Stimulated activated CD8-positive, alpha-beta memory T cell treated with anti-CD3 and anti-CD28 coated beads, Interleukin-2, amount 100 ng/mL, for 48 hours (primary cell): ENCODE results near the gene FFAR3.

Experiments
- DNase-seq, 2 donors: peaks; one replicate each; pipeline ENCODE4 v3.0.0-alpha.2; 2020; ENCODE audit warnings: low read depth in 2 of 2

Gene FFAR3

GRCh38 chr19:35331551-35332214 is 26.6 kb upstream of the FFAR3 start:
- DNase-seq: no peak

- DNase-seq: no peak
Measured at GRCh38 chr19:35332817-35333216, 25.4 kb upstream of the FFAR3 start.

DNA sequence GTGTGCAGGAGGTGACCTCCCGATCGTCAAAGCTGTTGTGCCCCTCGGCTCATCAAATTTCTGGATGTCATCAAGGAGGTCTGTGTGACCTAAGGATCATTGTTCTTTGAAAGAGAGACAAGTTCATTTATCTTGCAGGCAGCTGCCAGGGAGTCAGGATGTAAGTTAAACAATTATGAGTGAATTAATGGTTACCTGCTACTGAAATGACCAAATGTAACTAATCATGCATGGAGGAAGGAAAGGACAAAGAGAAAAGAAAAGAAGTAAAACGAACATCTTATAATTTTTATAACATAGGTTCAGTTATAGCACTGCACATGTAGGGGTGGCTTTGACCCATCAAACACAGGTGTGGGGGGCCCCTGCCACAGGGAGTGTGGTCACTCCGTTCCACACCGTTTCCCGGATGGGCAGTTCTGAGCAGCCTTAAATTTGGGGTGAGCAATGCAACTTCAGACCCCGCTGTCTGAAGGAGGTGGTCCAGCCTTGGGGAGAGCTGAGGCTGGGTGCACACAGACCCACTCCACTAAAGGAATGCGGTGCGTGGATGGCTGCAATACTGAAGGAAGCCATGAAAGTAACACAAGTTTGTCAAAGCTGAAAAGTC is 24.0 kb upstream of the FFAR3 start:
- DNase-seq: no peak

- no peak for DNase-seq
Measured at GRCh38 chr19:35336166-35336955, 21.9 kb upstream of the FFAR3 start.

DNA sequence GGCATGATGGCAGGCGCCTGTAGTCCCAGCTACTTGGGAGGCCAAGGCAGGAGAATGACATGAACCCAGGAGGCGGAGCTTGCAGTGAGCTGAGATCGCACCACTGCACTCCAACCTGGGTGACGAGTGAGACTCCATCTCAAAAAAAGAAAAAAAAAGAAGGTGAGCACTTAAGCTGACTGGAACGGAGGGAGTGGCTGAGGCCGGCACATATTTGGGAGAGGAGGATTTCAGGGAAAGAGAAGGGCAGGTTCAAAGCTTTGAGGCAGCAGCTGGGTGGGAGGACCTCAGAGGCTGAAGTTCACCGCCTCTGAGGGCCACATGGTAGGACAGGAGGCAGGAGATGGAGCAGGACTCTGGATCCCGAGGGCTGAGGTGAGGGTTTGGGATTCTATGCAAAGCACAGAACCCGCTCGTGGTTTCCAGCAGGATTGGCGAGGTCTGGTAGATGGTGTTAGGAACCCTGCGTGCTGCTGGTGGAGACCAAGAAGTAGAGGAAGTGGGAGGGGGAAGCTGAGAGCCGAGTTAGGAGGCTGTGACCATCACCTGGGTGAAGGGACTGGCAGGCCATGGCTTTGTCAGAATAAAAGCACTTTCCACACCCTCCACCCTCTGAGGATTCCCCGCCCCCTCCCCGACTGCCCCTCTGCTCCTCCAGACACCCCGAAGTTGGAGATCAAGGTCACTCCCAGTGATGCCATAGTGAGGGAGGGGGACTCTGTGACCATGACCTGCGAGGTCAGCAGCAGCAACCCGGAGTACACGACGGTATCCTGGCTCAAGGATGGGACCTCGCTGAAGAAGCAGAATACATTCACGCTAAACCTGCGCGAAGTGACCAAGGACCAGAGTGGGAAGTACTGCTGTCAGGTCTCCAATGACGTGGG is 20.9 kb upstream of the FFAR3 start:
- DNase-seq: no peak

GRCh38 chr19:35337984-35338296 is 20.3 kb upstream of the FFAR3 start:
- DNase-seq: no peak

GRCh38 chr19:35340431-35340830 is 17.8 kb upstream of the FFAR3 start:
- no peak for DNase-seq

GRCh38 chr19:35341006-35341405 is 17.3 kb upstream of the FFAR3 start:
- DNase-seq: no peak

DNA sequence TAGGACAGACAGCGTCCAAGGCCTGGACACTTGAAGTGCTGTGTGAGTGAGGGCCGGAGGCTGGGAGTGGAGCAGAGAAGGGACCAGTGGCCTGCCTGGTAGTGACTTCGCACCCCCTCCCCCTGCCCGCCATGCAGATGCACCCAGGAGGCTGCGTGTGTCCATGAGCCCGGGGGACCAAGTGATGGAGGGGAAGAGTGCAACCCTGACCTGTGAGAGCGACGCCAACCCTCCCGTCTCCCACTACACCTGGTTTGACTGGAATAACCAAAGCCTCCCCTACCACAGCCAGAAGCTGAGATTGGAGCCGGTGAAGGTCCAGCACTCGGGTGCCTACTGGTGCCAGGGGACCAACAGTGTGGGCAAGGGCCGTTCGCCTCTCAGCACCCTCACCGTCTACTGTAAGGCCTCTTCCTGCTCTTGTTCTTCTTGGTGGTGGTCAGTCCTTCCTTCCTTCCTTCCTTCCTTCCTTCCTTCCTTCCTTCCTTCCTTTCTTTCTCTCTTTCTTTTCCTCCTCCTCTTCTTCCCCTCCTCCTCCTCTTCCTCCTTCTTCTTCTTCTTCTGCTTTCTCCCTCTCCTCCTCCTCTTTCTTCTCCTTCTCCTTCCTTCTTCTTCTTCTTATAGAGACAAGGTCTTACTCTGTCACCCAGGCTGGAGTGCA is 16.6 kb upstream of the FFAR3 start:
- DNase-seq: no peak

- no peak for DNase-seq
Measured at GRCh38 chr19:35342430-35342829, 15.8 kb upstream of the FFAR3 start.

DNA sequence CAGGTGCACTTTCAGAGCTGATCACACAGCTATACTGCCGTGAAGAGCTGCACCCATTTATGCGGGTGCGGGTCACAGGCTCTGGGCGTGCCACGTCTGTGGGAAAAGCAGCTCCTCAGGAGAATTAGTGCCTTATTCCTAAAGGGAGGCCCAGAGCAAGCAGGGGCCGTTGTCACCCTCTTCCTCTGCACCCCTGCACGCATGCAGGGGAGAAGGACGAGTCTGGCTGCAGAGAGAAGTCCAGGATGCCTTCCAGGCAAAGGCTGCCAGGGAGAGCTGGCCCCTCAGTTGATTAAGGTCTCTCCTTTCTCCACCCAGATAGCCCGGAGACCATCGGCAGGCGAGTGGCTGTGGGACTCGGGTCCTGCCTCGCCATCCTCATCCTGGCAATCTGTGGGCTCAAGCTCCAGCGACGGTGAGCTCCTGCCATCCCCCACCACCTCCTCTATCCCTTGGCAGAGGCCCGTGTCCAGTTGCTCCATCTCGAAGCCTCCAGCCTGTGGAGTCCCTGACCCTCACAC is 13.7 kb upstream of the FFAR3 start:
- DNase-seq: no peak

DNA sequence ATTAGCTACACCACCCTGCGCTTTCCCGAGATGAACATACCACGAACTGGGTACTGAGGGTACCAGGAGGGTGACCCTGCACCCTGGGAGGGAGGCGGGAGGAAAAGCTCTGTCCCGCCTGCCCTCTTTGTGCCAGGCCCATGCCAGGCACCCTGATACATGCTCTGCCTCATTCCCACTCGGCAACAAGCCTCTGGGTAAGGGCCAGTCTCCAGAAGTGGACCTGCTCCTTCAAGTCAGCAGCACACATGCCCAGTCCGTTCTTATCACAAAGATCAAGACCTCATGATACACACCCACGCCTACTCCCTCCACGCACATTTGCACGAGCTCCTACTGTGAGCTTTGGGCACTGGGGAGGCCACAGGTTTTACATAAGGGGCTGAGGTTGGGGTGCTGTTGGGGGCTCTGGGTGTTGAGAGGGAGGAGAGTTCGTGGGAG is 12.6 kb upstream of the FFAR3 start:
- DNase-seq: no peak

GRCh38 chr19:35346193-35347052 is 11.8 kb upstream of the FFAR3 start:
- DNase-seq: peak; percentile 58 to 66

GRCh38 chr19:35347171-35347929 is 10.9 kb upstream of the FFAR3 start, which contains the start of gene FFAR1:
FFAR1 (plus strand) TSS chr19:35347902; CDS start chr19:35351552, 3,650 bp downstream.
- peak; percentile 27 to 50 for DNase-seq

DNA sequence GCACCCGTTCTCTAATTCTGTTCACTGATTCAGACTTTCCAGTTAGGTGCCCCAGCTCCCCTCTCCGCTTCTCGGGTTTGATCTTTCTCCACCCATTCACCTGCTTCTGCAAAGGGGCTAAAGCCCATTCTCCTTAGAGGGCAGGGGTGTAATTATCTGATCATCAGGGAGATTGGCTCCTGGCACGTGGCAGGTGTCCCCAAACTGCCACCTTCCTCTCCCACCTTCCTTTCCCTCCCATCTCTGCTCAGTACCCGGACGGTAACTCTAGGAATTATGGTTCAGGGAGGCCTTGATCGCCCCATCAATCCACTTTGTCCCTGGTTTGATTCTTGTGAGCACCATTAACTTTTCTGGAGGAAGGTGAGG is 10.3 kb upstream of the FFAR3 start:
- no peak for DNase-seq

DNA sequence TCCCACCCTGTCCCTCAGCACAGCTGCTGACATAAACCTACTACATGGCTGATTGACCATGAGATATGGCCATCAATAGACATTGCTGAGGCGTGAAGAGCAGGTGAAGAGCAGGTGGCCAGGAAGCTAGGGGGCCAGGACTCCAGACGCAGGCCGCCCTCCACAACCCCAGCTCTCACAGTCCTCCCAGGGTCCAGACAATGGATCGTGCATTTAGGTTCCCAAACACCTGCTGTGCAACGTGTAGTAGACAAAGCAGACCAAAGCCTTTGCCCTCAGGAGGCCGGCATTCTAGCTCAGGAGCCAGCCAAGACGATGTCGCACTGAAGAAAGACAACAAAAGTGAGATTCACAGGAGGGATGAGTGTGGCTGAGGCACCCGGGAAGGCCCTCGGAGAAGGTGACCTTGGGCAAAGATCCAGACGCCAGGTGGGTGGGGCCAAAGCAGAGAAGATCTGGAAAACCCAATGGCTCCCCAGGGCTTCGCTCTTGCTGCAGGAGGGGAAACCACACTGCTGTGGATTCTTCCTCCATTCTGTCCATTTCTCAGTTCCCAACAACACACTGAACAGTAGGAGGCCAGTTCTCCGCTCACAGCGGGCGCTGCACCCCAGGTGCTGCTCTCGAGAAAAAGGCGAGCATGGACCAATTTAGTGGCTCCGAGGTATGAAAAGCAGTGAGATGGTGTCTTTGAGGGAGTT is 9.2 kb upstream of the FFAR3 start:
- no peak for DNase-seq

- DNase-seq: no peak
Measured at GRCh38 chr19:35349614-35350521, 8.4 kb upstream of the FFAR3 start.

- DNase-seq: no peak
Measured at GRCh38 chr19:35350591-35350990, 7.7 kb upstream of the FFAR3 start.
